ENCODE results near the gene SAMD4B.

DNA sequence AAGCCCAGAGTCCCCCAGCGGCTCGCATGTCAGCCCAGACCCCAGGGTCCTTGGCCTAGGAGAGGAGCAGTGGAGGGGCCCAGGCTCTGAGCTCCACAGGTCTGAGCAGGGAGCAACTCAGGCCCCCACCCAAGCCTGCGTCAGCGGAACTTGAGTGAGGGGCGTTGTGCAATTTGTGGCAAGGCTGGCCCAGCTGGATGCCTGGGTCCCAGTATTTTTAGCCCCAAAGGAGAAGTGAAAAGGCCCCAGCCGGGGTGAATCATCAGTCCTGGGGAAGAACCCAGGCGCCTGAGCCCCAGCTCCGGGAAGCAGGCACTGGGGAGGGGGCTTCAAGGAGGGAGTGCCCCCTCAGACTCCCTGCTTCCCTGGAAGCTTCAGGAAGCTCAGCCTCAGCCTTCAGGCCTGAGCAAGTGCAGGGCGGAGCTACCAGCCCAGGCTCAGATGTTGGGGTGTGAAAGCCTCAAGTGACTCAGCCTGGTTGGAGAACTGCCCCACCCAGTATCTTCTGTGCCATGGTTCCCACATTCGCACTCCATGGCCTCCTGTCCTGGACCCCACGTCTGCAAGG lies 56.2 kb downstream of the SAMD4B start:
- TF ChIP-seq EZH2 (IDR thresholded peaks at IDR 0.05) (no peak), POLR2AphosphoS5 (IDR thresholded peaks at IDR 0.05; ENCODE audit: borderline replicate concordance, low read depth, low read length) (no peak)
